Tibial nerve (tissue), 4 donors: ENCODE measurements around the gene PCDHGB6. TPM values are rescaled to one million over a fixed set of nuclear protein-coding genes. Genes with fewer than 3 reads are reported as not detected.

Experiments used
- DNase-seq, 2 donors: peaks; one replicate each; pipeline ENCODE4 v3.0.0-alpha.2; 2019; ENCODE audit warnings: low spot score in 2 of 2
- H3K27ac ChIP-seq, 4 donors: fragments of 200-600 bp; sonication (generic) in 3 of 4; one replicate each; pipeline ENCODE4 v1.5.1; 2017 to 2019; ENCODE audit warnings: mild to moderate bottlenecking in 1 of 4
- H3K27me3 ChIP-seq, 2 donors: fragments of 200-600 bp; sonication (generic) in 1 of 2; one replicate each; pipeline versions ENCODE4 v1.5.1 to v1.6.0; 2017 to 2019
- H3K36me3 ChIP-seq, 3 donors: fragments of 200-600 bp; sonication (generic); one replicate each; pipeline ENCODE4 v1.5.1; 2018 to 2019
- H3K4me1 ChIP-seq, 4 donors: fragments of 200-600 bp; sonication (generic) in 3 of 4; one replicate each; pipeline ENCODE4 v1.5.1; 2017 to 2019
- H3K4me3 ChIP-seq, 4 donors: fragments of 200-600 bp; sonication (generic) in 3 of 4; one replicate each; pipeline ENCODE4 v1.5.1; 2017 to 2019; ENCODE audit warnings: mild to moderate bottlenecking in 1 of 4, moderate library complexity in 1 of 4
- H3K9me3 ChIP-seq, 4 donors: fragments of 200-600 bp; sonication (generic) in 3 of 4; one replicate each; pipeline ENCODE4 v1.5.1; 2017 to 2019
- CTCF ChIP-seq, 5 experiments: fragments of 200-600 bp in 3 of 5; fragments of 450-650 bp in 2 of 5; sonication (generic) in 3 of 5; IDR thresholded peaks; one replicate each; pipeline ENCODE4 v1.5.1; 2016 to 2019; ENCODE audit warnings: antibody characterized with exemption in 5 of 5, mild to moderate bottlenecking in 3 of 5, moderate library complexity in 2 of 5
- EP300 ChIP-seq, 2 donors: sonication (generic); formaldehyde crosslinking; IDR thresholded peaks; one replicate each; pipeline ENCODE4 v1.6.1; 2017; ENCODE audit warnings: antibody characterized with exemption in 2 of 2, mild to moderate bottlenecking in 1 of 2
- POLR2A ChIP-seq, 2 donors: fragments of 450-650 bp; IDR thresholded peaks; one replicate each; pipeline ENCODE4 v1.6.1; 2017; ENCODE audit warnings: antibody characterized with exemption in 2 of 2, mild to moderate bottlenecking in 2 of 2, moderate library complexity in 2 of 2
- WGBS, 2 donors: methylation state at CpG; one replicate each; pipeline ENCODE4 v1.1.5; 2018; 5-methylcytosine and 5-hydroxymethylcytosine counted together
- total RNA-seq, 4 donors: library from RNA; depleted of rRNA; stranded (reverse); fragments of >200 nt; gene quantifications; one replicate each; pipeline ENCODE4 v1.1.0, GENCODE V29; 2016

The PCDHGB6 gene
- total RNA-seq, 4 donors from 2014 or later: 9.2 to 16.8 (median 13.9) TPM

- Histone ChIP-seq H3K4me1 (no peaks in the 10 kb centered on the region), H3K27me3 (no peaks in the 10 kb centered on the region), H3K36me3 (peaks cover 0 to 32% (median 0%) of the 10 kb centered on the region in 3 donors), H3K27ac (no peak overlapping the region), H3K4me3 (no peak overlapping the region), H3K9me3 (peaks cover 0 to 98% (median 39%) of the 10 kb centered on the region in 4 donors)
- 93 to 95% methylated on average over 2 of the region's 2 CpGs for WGBS, 2 donors
- TF ChIP-seq CTCF (IDR thresholded peaks at IDR 0.05) (no peak), POLR2A (IDR thresholded peaks at IDR 0.05) (no peak), EP300 (IDR thresholded peaks at IDR 0.05) (no peak)
- DNase-seq: no peak
Observed at GRCh38 chr5:141437221-141437620, 29.4 kb downstream of the PCDHGB6 start.

GRCh38 chr5:141439411-141440141, 31.8 kb downstream of the PCDHGB6 start:
- WGBS, 2 donors: 71 to 76% methylated on average over 10 of the region's 10 CpGs
- H3K27ac ChIP-seq: no peak overlapping the region
- DNase-seq: no peak
- H3K9me3 ChIP-seq: peaks cover 0 to 95% (median 31%) of the 10 kb centered on the region in 4 donors
- H3K27me3 ChIP-seq: no peaks in the 10 kb centered on the region
- TF ChIP-seq POLR2A (IDR thresholded peaks at IDR 0.05) (no peak), CTCF (IDR thresholded peaks at IDR 0.05) (no peak), EP300 (IDR thresholded peaks at IDR 0.05) (no peak)
- no peak overlapping the region for H3K4me3 ChIP-seq
- H3K36me3 ChIP-seq: peaks cover 0 to 35% (median 0%) of the 10 kb centered on the region in 3 donors
- H3K4me1 ChIP-seq: no peaks in the 10 kb centered on the region

DNA sequence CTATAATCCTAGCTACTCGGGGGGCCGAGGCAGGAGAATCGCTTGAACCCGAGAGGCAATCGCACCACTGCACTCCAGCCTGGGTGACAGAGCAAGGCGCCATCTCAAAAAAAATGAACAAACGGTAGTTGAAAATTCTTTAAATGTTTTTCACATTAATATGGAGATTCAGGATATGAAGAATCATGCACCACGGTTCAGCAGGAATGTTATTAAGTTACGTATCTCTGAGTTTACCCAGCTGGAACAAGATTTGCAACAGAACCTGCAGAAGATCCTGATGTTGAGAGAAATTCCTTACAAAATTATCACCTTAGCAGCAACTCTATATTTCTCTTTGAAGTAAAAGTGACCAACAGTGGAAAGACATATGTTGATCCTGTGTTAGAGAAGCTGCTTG, 32.5 kb downstream of the PCDHGB6 start:
- no peak for DNase-seq
- no peaks in the 10 kb centered on the region for H3K4me1 ChIP-seq
- H3K27ac ChIP-seq: no peak overlapping the region
- no peak overlapping the region for H3K4me3 ChIP-seq
- peaks cover 0 to 95% (median 31%) of the 10 kb centered on the region in 4 donors for H3K9me3 ChIP-seq
- no peaks in the 10 kb centered on the region for H3K27me3 ChIP-seq
- WGBS, 2 donors: 96% methylated on average over 9 of the region's 9 CpGs
- no peak for TF ChIP-seq EP300 (IDR thresholded peaks at IDR 0.05)
- TF ChIP-seq CTCF (IDR thresholded peaks at IDR 0.05): no peak
- TF ChIP-seq POLR2A (IDR thresholded peaks at IDR 0.05): no peak
- H3K36me3 ChIP-seq: peaks cover 0 to 37% (median 0%) of the 10 kb centered on the region in 3 donors

- peaks cover 0 to 94% (median 28%) of the 10 kb centered on the region in 4 donors for H3K9me3 ChIP-seq
- no peak for TF ChIP-seq CTCF (IDR thresholded peaks at IDR 0.05)
- TF ChIP-seq POLR2A (IDR thresholded peaks at IDR 0.05): no peak
- no peak for TF ChIP-seq EP300 (IDR thresholded peaks at IDR 0.05)
- H3K27ac ChIP-seq: no peak overlapping the region
- peaks cover 0 to 46% (median 0%) of the 10 kb centered on the region in 3 donors for H3K36me3 ChIP-seq
- WGBS, 2 donors: 60 to 62% methylated on average over 33 to 34 of the region's 50 CpGs
- H3K4me3 ChIP-seq: no peak overlapping the region
- no peaks in the 10 kb centered on the region for H3K27me3 ChIP-seq
- no peak for DNase-seq
- H3K4me1 ChIP-seq: no peaks in the 10 kb centered on the region
Observed at GRCh38 chr5:141441571-141442170, 33.9 kb downstream of the PCDHGB6 start.

Other genes starting within 250 kb of the PCDHGB6 start
- gene PCDHB7, start 235.4 kb upstream of the PCDHGB6 start, total RNA-seq: 1 to 10 TPM; 4.4 to 7.1 (median 5.5) TPM
- 1 to 10 TPM; 1.0 to 4.2 (median 3.5) TPM for gene PCDHB8, start 230.2 kb upstream of the PCDHGB6 start, total RNA-seq
- 10 to 100 TPM in 3 of 4 donors, 1 to 10 TPM in 1; 9.2 to 17.7 (median 14.6) TPM for gene PCDHB16, start 225.6 kb upstream of the PCDHGB6 start, total RNA-seq
- 1 to 10 TPM; 4.6 to 9.2 (median 7.4) TPM for gene PCDHB9, start 220.9 kb upstream of the PCDHGB6 start, total RNA-seq
- 10 to 100 TPM in 1 of 4 donors, 1 to 10 TPM in 3; 4.8 to 10.4 (median 5.6) TPM for gene PCDHB10, start 215.7 kb upstream of the PCDHGB6 start, total RNA-seq
- gene PCDHB11, start 208.4 kb upstream of the PCDHGB6 start, total RNA-seq: 1 to 10 TPM; 6.9 to 8.6 (median 7.6) TPM
- 10 to 100 TPM in 3 of 4 donors, 1 to 10 TPM in 1; 5.7 to 12.6 (median 12.2) TPM for gene PCDHB12, start 199.3 kb upstream of the PCDHGB6 start, total RNA-seq
- 1 to 10 TPM; 8.2 to 9.8 (median 9.2) TPM for gene PCDHB13, start 194.1 kb upstream of the PCDHGB6 start, total RNA-seq
- 10 to 100 TPM in 2 of 4 donors, 1 to 10 TPM in 2; 6.6 to 13.0 (median 10.3) TPM for gene PCDHB14, start 184.7 kb upstream of the PCDHGB6 start, total RNA-seq
- gene PCDHB15, start 162.6 kb upstream of the PCDHGB6 start, total RNA-seq: 1 to 10 TPM; 5.4 to 7.6 (median 6.4) TPM
- gene SLC25A2, start 104.0 kb upstream of the PCDHGB6 start, total RNA-seq: 1 to 10 TPM in 1 of 4 donors, under 1 TPM in 1, not detected in 2; 0.42 to 4.8 TPM
- gene TAF7, start 87.2 kb upstream of the PCDHGB6 start, total RNA-seq: 10 to 100 TPM; 49.5 to 80.0 (median 59.5) TPM
- gene PCDHGA1, start 77.5 kb upstream of the PCDHGB6 start, total RNA-seq: 1 to 10 TPM in 3 of 4 donors, under 1 TPM in 1; 0.90 to 2.5 (median 1.8) TPM
- 10 to 100 TPM in 3 of 4 donors, 1 to 10 TPM in 1; 9.6 to 20.4 (median 12.7) TPM for gene PCDHGA2, start 69.3 kb upstream of the PCDHGB6 start, total RNA-seq
- gene PCDHGA3, start 64.2 kb upstream of the PCDHGB6 start, total RNA-seq: 10 to 100 TPM in 1 of 4 donors, 1 to 10 TPM in 3; 6.5 to 10.5 (median 8.7) TPM
- 1 to 10 TPM; 4.3 to 8.4 (median 6.8) TPM for gene PCDHGB1, start 57.9 kb upstream of the PCDHGB6 start, total RNA-seq
- 10 to 100 TPM in 2 of 4 donors, 1 to 10 TPM in 2; 5.1 to 13.5 (median 9.2) TPM for gene PCDHGA4, start 53.0 kb upstream of the PCDHGB6 start, total RNA-seq
- gene PCDHGB2, start 48.0 kb upstream of the PCDHGB6 start, total RNA-seq: 10 to 100 TPM in 2 of 4 donors, 1 to 10 TPM in 2; 9.2 to 14.0 (median 10.4) TPM
- gene PCDHGA5, start 43.9 kb upstream of the PCDHGB6 start, total RNA-seq: 10 to 100 TPM in 3 of 4 donors, 1 to 10 TPM in 1; 8.2 to 13.2 (median 12.1) TPM
- 10 to 100 TPM in 2 of 4 donors, 1 to 10 TPM in 2; 7.8 to 12.4 (median 10.1) TPM for gene PCDHGB3, start 37.8 kb upstream of the PCDHGB6 start, total RNA-seq
- gene PCDHGA6, start 34.1 kb upstream of the PCDHGB6 start, total RNA-seq: 10 to 100 TPM in 2 of 4 donors, 1 to 10 TPM in 2; 7.4 to 12.3 (median 10.1) TPM
- gene PCDHGA7, start 25.3 kb upstream of the PCDHGB6 start, total RNA-seq: 10 to 100 TPM in 1 of 4 donors, 1 to 10 TPM in 3; 7.6 to 12.2 (median 9.2) TPM
- 10 to 100 TPM in 3 of 4 donors, 1 to 10 TPM in 1; 9.3 to 12.3 (median 11.1) TPM for gene PCDHGB4, start 20.3 kb upstream of the PCDHGB6 start, total RNA-seq
- gene PCDHGA8, start 15.4 kb upstream of the PCDHGB6 start, total RNA-seq: 1 to 10 TPM; 5.5 to 9.3 (median 6.6) TPM
- 10 to 100 TPM in 3 of 4 donors, 1 to 10 TPM in 1; 9.9 to 22.4 (median 16.2) TPM for gene PCDHGB5, start 10.1 kb upstream of the PCDHGB6 start, total RNA-seq
- 10 to 100 TPM in 3 of 4 donors, 1 to 10 TPM in 1; 8.4 to 13.8 (median 11.9) TPM for gene PCDHGA9, start 5.2 kb upstream of the PCDHGB6 start, total RNA-seq
- gene PCDHGA10, start 5.0 kb downstream of the PCDHGB6 start, total RNA-seq: 10 to 100 TPM in 2 of 4 donors, 1 to 10 TPM in 2; 7.6 to 15.0 (median 10.6) TPM
- gene PCDHGB7, start 9.7 kb downstream of the PCDHGB6 start, total RNA-seq: 10 to 100 TPM; 14.6 to 19.2 (median 18.0) TPM
- gene PCDHGA11, start 13.0 kb downstream of the PCDHGB6 start, total RNA-seq: 1 to 10 TPM; 8.3 to 9.3 (median 8.9) TPM
- 10 to 100 TPM in 2 of 4 donors, 1 to 10 TPM in 2; 7.9 to 19.8 (median 10.1) TPM for gene PCDHGA12, start 22.5 kb downstream of the PCDHGB6 start, total RNA-seq
- gene PCDHGC3, start 67.9 kb downstream of the PCDHGB6 start, total RNA-seq: 10 to 100 TPM; 40.4 to 77.7 (median 56.3) TPM
- 10 to 100 TPM in 1 of 4 donors, 1 to 10 TPM in 3; 3.3 to 11.7 (median 5.1) TPM for gene PCDHGC4, start 77.0 kb downstream of the PCDHGB6 start, total RNA-seq
- gene PCDHGC5, start 81.1 kb downstream of the PCDHGB6 start, total RNA-seq: 1 to 10 TPM; 3.1 to 5.9 (median 3.8) TPM
- 100 to 1,000 TPM in 1 of 4 donors, 10 to 100 TPM in 3; 59.4 to 102 (median 64.0) TPM for gene DIAPH1, start 211.0 kb downstream of the PCDHGB6 start, total RNA-seq
- gene HDAC3, start 228.8 kb downstream of the PCDHGB6 start, total RNA-seq: 10 to 100 TPM; 33.0 to 38.3 (median 36.5) TPM
- gene RELL2, start 229.0 kb downstream of the PCDHGB6 start, total RNA-seq: 1 to 10 TPM; 2.0 to 8.7 (median 4.1) TPM
- 10 to 100 TPM; 10.7 to 53.4 (median 34.5) TPM for gene FCHSD1, start 243.4 kb downstream of the PCDHGB6 start, total RNA-seq